GM18511 (cell line): ENCODE data around the gene HPRT1.

Experiments
- ATAC-seq: cut with Tn5 transposase; IDR thresholded peaks from one replicate; pipeline ENCODE4 v1.9.1; 2021; ENCODE audit warnings: mild to moderate bottlenecking, moderate library complexity; ENCODE audit not compliant: unreplicated experiment

The HPRT1 gene

GRCh38 chrX:134541906-134542305 lies 81.9 kb downstream of the HPRT1 start:
- no peak for ATAC-seq

- peak; percentile 81 for ATAC-seq
Observed at GRCh38 chrX:134542485-134542884, 82.5 kb downstream of the HPRT1 start.

DNA sequence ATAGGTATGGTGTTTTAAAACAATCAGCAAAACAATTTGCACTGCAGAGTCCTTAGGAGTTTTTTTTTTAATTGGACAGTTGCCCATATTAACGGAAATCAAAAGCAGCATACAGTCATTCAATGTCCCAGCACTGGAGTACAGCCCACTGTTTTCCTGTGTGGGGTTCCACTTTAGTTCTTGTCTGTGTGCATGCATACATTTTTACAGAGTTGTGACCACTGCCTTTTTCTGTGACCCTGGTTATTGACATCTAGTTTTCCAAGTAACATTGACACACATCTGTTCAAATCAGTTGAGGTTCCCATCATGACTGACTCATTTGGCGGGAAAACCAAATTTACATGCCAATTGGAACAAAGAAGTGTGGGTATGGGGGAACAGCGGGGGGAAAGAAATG lies 83.3 kb downstream of the HPRT1 start:
- ATAC-seq, result no peak

DNA sequence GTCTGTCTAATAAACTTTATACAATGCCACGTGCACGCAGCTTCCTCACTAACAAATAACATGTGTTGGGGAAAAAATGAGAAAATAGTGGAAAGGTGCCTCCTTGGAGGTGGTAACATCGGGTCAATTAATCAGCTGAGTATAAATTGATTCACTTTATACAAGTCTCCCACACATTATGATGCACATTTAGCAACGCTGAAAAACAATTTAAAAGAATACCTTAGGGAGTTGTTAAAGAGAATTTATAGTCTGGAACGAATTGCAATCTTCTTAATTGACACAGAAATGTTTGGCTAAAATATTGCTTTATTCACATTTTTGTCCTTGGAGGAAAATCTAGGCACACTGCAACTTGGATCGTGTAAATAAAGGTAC lies 84.2 kb downstream of the HPRT1 start:
- no peak for ATAC-seq

- ATAC-seq, result no peak
Observed at GRCh38 chrX:134544513-134545151, 84.7 kb downstream of the HPRT1 start.

- no peak for ATAC-seq
Observed at GRCh38 chrX:134545510-134545909, 85.5 kb downstream of the HPRT1 start.

GRCh38 chrX:134546187-134546586 lies 86.2 kb downstream of the HPRT1 start:
- no peak for ATAC-seq

DNA sequence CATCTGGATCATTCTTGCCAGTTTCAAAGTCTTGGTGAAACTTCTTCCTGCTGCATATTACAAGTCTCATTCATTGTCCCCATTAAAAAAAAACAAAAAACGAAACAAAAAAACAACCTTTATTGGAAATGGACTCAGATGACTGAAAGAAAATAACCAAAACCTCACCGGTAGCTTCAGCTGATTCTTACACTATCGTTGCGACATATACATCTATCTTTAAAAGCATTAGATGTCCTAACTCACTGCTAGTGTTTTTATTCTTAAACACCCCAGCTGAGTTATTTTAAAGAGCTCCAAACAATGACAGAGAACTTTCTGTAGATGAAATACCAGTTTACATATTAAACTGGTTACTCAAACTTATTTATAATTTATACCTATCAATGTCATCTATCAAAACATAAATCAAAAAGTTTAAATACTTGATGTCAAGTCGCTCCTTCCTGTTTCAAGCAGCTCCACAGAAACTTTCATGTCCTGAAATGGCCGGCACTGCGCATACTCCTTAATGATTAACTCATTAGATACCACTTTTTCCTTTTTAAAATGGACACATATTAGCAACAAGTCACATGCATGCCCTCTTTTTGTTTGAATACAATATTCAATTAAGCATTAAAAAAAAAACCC lies 87.2 kb downstream of the HPRT1 start:
- ATAC-seq, result no peak

DNA sequence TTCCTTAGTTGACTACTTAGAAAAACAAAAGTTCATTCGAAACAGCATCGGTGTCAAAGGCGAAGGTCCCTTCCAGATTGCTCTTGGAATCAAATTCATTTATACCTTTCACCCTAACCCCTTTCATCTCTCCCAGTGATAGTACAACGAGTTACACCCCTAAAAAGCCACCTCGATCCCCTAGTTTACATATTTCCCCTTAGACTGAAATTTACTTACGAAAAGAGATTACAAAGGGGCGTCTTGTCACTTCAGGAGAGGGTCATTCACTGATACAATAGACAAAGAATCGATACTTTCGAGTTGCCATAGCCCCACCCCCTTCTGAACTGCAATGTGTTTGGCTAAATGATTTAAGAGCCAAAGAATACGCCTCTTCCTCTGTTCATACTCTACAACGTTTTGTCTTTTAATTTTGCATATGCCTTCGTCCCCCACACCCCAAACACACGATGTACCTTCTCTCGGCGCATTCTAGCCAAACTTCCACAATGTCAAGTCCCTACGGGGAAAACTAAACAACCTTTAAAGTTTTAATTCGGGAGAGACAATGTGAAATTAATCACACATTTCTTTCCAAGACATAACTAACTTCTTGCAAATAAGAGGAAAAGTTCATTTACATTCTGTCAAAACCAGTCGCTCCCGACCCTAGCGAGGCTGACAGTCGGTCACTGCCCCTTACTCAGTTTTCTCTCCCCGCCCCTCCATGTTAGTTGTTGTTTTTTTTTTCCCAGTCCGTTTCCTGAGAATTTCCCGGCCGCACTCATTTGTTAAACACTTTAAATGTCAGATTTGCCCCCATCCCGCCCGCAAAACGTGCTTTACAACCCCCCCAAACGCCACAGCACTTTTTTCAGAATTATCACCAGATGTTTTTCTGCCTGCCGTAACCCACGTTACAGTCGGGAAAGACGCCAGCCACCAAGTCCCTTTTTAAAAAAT lies 88.6 kb downstream of the HPRT1 start:
- ATAC-seq, result no peak
